Measurements from ENCODE around the gene OR4K17.
"Not testable (repeated sequence)": the region's sequence is repeated elsewhere in the genome, so short reads cannot be mapped to it uniquely, and the experiment has no call there.

Gene OR4K17, protein sequence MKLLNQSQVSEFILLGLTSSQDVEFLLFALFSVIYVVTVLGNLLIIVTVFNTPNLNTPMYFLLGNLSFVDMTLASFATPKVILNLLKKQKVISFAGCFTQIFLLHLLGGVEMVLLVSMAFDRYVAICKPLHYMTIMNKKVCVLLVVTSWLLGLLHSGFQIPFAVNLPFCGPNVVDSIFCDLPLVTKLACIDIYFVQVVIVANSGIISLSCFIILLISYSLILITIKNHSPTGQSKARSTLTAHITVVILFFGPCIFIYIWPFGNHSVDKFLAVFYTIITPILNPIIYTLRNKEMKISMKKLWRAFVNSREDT

DNA sequence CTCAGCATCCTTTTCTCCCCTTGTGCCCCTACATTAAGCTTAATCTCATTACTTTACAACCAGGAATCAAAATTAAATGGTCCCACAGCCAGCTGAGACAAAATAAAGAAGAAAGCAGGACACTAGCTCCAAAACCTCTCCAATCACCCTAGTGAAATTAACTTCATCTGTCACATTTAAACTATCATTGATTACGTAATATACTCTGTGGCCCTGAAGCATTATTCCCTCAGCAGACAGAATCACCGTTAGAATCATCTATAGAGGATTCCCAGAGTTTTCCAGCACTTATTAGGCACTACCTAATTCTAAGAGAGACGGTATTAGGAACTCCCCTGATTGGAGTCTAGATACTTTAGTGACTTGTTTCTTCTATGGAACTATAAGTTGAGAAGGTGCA, at the start of gene OR4K17:
Gene OR4K17, plus strand, starts transcription at position 302 of the 400 bp plus-strand sequence. CDS start 6,761 bp downstream, outside the sequence.
- DNase-seq (ENCODE audit: low read depth in 2 of 2, low spot score in 1 of 2): no peak

GRCh38 chr14:20092050-20092449, 18.5 kb upstream of the OR4K17 start:
- no peak for DNase-seq (ENCODE audit: low read depth in 2 of 2, low spot score in 1 of 2)

- DNase-seq (ENCODE audit: low read depth in 2 of 2, low spot score in 1 of 2): no peak
Measured at GRCh38 chr14:20093442-20093841, 17.1 kb upstream of the OR4K17 start.

- not testable (repeated sequence) for DNase-seq (ENCODE audit: low read depth in 2 of 2, low spot score in 1 of 2)
Measured at GRCh38 chr14:20098926-20099770, 11.4 kb upstream of the OR4K17 start.

DNA sequence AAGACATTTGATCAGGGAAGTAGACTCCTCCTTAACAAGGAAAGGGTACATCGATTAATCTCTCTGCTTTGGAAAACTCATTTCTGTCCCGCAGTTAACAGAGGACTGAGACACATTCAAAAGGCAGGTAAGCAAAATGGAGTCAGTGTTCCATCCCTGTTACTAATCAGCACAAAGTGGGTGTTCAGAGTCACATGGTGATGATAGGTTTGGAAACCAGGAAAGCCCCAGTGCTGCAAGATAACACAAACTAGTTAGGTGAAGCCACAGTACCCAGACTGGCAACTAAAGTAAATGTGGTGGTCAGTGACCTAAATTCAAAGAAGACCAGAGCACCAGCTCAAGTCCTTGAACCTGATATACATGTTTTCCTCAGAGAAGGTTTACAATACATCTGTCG, 1.8 kb downstream of the OR4K17 start:
- DNase-seq (ENCODE audit: low read depth in 2 of 2, low spot score in 1 of 2): no peak

DNA sequence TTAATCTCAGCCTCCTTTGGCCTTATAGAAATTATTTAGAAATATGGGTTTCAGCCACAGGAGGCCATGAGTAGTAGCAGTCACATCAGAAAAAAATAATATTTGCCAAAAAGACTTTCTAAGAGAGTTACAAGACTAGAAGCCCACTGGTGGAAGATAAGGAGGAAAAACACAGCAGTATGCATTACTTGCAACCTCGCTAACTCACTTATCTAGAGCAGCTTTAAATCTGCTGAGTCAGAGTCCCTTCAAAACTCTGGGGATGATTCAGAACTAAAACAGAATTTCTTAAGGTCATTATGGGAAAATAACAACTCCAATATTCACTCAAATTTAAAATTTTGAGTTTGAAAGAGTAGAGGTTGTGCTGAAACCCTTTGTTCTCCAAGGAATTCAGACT, 6.2 kb downstream of the OR4K17 start:
- no peak for DNase-seq (ENCODE audit: low read depth in 2 of 2, low spot score in 1 of 2)

DNA sequence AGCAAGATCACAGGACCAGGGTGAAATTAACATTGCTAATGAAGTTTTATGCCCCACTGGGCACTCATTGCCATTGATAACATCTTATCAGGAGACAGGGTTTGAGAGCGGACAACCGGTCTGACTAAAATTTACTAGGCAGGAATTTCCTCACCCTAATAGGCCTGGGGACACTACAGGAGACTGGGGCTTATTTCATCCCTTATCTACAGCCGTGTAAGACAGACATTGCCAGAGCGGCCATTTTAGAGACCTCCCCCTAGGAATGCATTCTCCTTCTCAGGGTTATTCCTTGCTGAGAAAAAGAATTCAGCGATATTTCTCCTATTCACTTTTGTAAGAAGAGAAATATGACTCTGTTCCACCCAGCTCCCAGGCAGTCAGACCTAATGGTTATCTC, 8.3 kb downstream of the OR4K17 start:
- DNase-seq (ENCODE audit: low read depth in 2 of 2, low spot score in 1 of 2): no peak

GRCh38 chr14:20138520-20138919, 28.0 kb downstream of the OR4K17 start, which contains the start of gene OR4N5:
Gene OR4N5 (plus strand): TSS chr14:20138820. CDS start chr14:20143736, 4,916 bp downstream.
- DNase-seq (ENCODE audit: low read depth in 2 of 2, low spot score in 1 of 2): no peak

- no peak for DNase-seq (ENCODE audit: low read depth in 2 of 2, low spot score in 1 of 2)
Measured at GRCh38 chr14:20143911-20144310, 33.4 kb downstream of the OR4K17 start.

- no peak for DNase-seq (ENCODE audit: low read depth in 2 of 2, low spot score in 1 of 2)
Measured at GRCh38 chr14:20144820-20145219, 34.3 kb downstream of the OR4K17 start.

- no peak for DNase-seq (ENCODE audit: low read depth in 2 of 2, low spot score in 1 of 2)
Measured at GRCh38 chr14:20164462-20164861, 53.9 kb downstream of the OR4K17 start.

GRCh38 chr14:20167091-20167490, 56.6 kb downstream of the OR4K17 start:
- no peak for DNase-seq (ENCODE audit: low read depth in 2 of 2, low spot score in 1 of 2)

GRCh38 chr14:20169852-20170251, 59.3 kb downstream of the OR4K17 start:
- not testable (repeated sequence) for DNase-seq (ENCODE audit: low read depth in 2 of 2, low spot score in 1 of 2)

Data from stimulated activated CD8-positive, alpha-beta memory T cell treated with anti-CD3 and anti-CD28 coated beads, Interleukin-4, amount 100 ng/mL, for 1 hour (primary cell).